WTC11 (cell line): ENCODE measurements around the gene FAF1. TPM values are rescaled to one million over a fixed set of nuclear protein-coding genes. Genes with fewer than 3 reads are reported as not detected.

Source experiments
- ATAC-seq: fragments of 200-7000 bp; cut with Tn5 transposase; 2 replicates; pipeline ENCODE4 v1.10.0; 2021; ENCODE audit warnings: mild to moderate bottlenecking, moderate library complexity
- CTCF ChIA-PET: fragments of 300-600 bp; sonication (Branson Sonifier 250); formaldehyde crosslinking; loops from one replicate; lab custom pipeline; 2021; ENCODE audit warnings: antibody characterized with exemption; lab: Charles Lee
- POLR2A ChIA-PET: fragments of 350-600 bp; sonication (Branson Sonifier 250); formaldehyde crosslinking; loops from one replicate; lab custom pipeline; 2021; ENCODE audit warnings: antibody characterized with exemption; lab: Charles Lee
- DNase-seq: peaks from one replicate; pipeline ENCODE4 v3.0.0; 2021; ENCODE audit warnings: low spot score
- H3K27ac Mint-ChIP-seq: 2 replicates; pipeline ENCODE4 v1.8.0; 2021; ENCODE audit warnings: mixed read lengths
- H3K27me3 Mint-ChIP-seq: 2 replicates; pipeline ENCODE4 v1.8.0; 2021; ENCODE audit warnings: low read depth, mild to moderate bottlenecking, moderate library complexity, mixed read lengths
- H3K36me3 Mint-ChIP-seq: 2 replicates; pipeline ENCODE4 v1.8.0; 2021; ENCODE audit warnings: mixed read lengths
- H3K4me1 Mint-ChIP-seq: 2 replicates; pipeline ENCODE4 v1.8.0; 2022; ENCODE audit warnings: mixed read lengths
- H3K4me3 Mint-ChIP-seq: 2 replicates; pipeline ENCODE4 v1.8.0; 2021; ENCODE audit warnings: mild to moderate bottlenecking, moderate library complexity, mixed read lengths
- H3K9me3 Mint-ChIP-seq: 2 replicates; pipeline ENCODE4 v1.8.0; 2021; ENCODE audit warnings: mixed read lengths
- AFF4 ChIP-seq: sonication (generic); formaldehyde crosslinking; IDR thresholded peaks from 2 replicates; pipeline ENCODE4 v1.8.1; 2023; ENCODE audit warnings: mild to moderate bottlenecking, missing genetic modification reagents, borderline replicate concordance
- ARID4B ChIP-seq: sonication (generic); formaldehyde crosslinking; IDR thresholded peaks from 2 replicates; pipeline ENCODE4 v1.8.0; 2023; ENCODE audit warnings: missing genetic modification reagents, mild to moderate bottlenecking, borderline replicate concordance
- ATF3 ChIP-seq: sonication (generic); formaldehyde crosslinking; conservative IDR thresholded peaks from 2 replicates; pipeline ENCODE4 v1.8.1; 2022; ENCODE audit warnings: mild to moderate bottlenecking, missing genetic modification reagents
- CBFB ChIP-seq: sonication (generic); formaldehyde crosslinking; IDR thresholded peaks from 2 replicates; pipeline ENCODE4 v1.8.1; 2022; ENCODE audit warnings: mild to moderate bottlenecking, low read depth, missing genetic modification reagents
- E2F1 ChIP-seq: sonication (generic); formaldehyde crosslinking; IDR thresholded peaks from 2 replicates; pipeline ENCODE4 v1.8.0; 2022; ENCODE audit warnings: mild to moderate bottlenecking, missing genetic modification reagents
- ESRRA ChIP-seq: sonication (generic); formaldehyde crosslinking; IDR thresholded peaks from 2 replicates; pipeline ENCODE4 v1.8.1; 2022; ENCODE audit warnings: mild to moderate bottlenecking, missing genetic modification reagents, borderline replicate concordance
- FOXK1 ChIP-seq: sonication (generic); formaldehyde crosslinking; IDR thresholded peaks from 2 replicates; pipeline ENCODE4 v1.8.0; 2022; ENCODE audit warnings: mild to moderate bottlenecking, moderate library complexity, missing genetic modification reagents
- JUN ChIP-seq: sonication (generic); formaldehyde crosslinking; IDR thresholded peaks from 2 replicates; pipeline ENCODE4 v1.8.0; 2023; ENCODE audit warnings: mild to moderate bottlenecking, missing genetic modification reagents
- NFE2L1 ChIP-seq: sonication (generic); formaldehyde crosslinking; IDR thresholded peaks from 2 replicates; pipeline ENCODE4 v1.8.1; 2023; ENCODE audit warnings: missing genetic modification reagents
- NFYB ChIP-seq: sonication (generic); formaldehyde crosslinking; conservative IDR thresholded peaks from 2 replicates; pipeline ENCODE4 v1.8.0; 2022; ENCODE audit warnings: low read depth, missing genetic modification reagents
- PREB ChIP-seq: sonication (generic); formaldehyde crosslinking; IDR thresholded peaks from 2 replicates; pipeline ENCODE4 v1.8.1; 2022; ENCODE audit warnings: mild to moderate bottlenecking, missing genetic modification reagents, moderate library complexity, borderline replicate concordance
- RELA ChIP-seq: sonication (generic); formaldehyde crosslinking; IDR thresholded peaks from 2 replicates; pipeline ENCODE4 v1.8.1; 2022; ENCODE audit warnings: missing genetic modification reagents, mild to moderate bottlenecking, borderline replicate concordance
- RORB ChIP-seq: fragments of 250-450 bp; sonication (Bioruptor Pico); IDR thresholded peaks from 2 replicates; pipeline ENCODE4 v1.9.0; 2021; ENCODE audit warnings: mild to moderate bottlenecking
- TEAD4 ChIP-seq: sonication (generic); formaldehyde crosslinking; IDR thresholded peaks from 2 replicates; pipeline ENCODE4 v1.8.0; 2022; ENCODE audit warnings: mild to moderate bottlenecking, missing genetic modification reagents
- ZSCAN18 ChIP-seq: fragments of 250-450 bp; sonication (Bioruptor Pico); IDR thresholded peaks from 2 replicates; pipeline ENCODE4 v2.1.2; 2022; ENCODE audit warnings: mild to moderate bottlenecking, moderate library complexity
- total RNA-seq: library from RNA; stranded (reverse); gene quantifications from 3 replicates; pipeline ENCODE4 v1.2.3, GENCODE V29; 2021

Gene FAF1
- total RNA-seq, 1 experiment from 2014 or later: 53.5 TPM

GRCh38 chr1:50693829-50694228, 266.2 kb downstream of the FAF1 start (continued):
- no peak for TF ChIP-seq AFF4 (CRISPR knock-in tag)
- TF ChIP-seq NFE2L1 (CRISPR knock-in tag): no peak
- TF ChIP-seq ATF3 (CRISPR knock-in tag): no peak
- TF ChIP-seq NFYB (CRISPR knock-in tag): no peak
- no peak for TF ChIP-seq ESRRA (CRISPR knock-in tag)

- DNase-seq (no peak), ATAC-seq (no peak)
- Mint-ChIP-seq H3K27me3 (no peaks in the 10 kb centered on the region), H3K4me3 (no peak overlapping the region), H3K27ac (no peak overlapping the region), H3K9me3 (no peaks in the 10 kb centered on the region), H3K36me3 (no peaks in the 10 kb centered on the region), H3K4me1 (peaks cover 16% of the 10 kb centered on the region)
- ChIA-PET CTCF (interaction anchor here (0.6 to 1.3 kb wide), 8 partner anchors 16 to 91 kb away, joined by 3 to 9 read pairs (median 4); no protein-coding TSS in a partner anchor), POLR2A (interaction anchor here (0.7 kb wide), 1 partner anchor 214 kb away, joined by 4 read pairs; no protein-coding TSS in a partner anchor)
- TF ChIP-seq E2F1 (CRISPR knock-in tag) (no peak), ARID4B (no peak)
These were observed 275.9 kb downstream of the FAF1 start for GRCh38 chr1:50684185-50684584.

- no peak for TF ChIP-seq RORB (CRISPR knock-in tag)
- POLR2A ChIA-PET: no interaction called here
- DNase-seq (no peak), ATAC-seq (no peak)
- Mint-ChIP-seq H3K4me3 (no peak overlapping the region), H3K4me1 (peaks cover 16% of the 10 kb centered on the region), H3K9me3 (no peaks in the 10 kb centered on the region), H3K27ac (no peak overlapping the region), H3K36me3 (no peaks in the 10 kb centered on the region), H3K27me3 (no peaks in the 10 kb centered on the region)
- CTCF ChIA-PET: no interaction called here
These were observed 278.1 kb downstream of the FAF1 start for GRCh38 chr1:50681931-50682330.

- TF ChIP-seq JUN (no peak), FOXK1 (CRISPR knock-in tag) (no peak), CBFB (CRISPR knock-in tag) (no peak), TEAD4 (CRISPR knock-in tag) (no peak), ZSCAN18 (no peak), RELA (CRISPR knock-in tag) (no peak), PREB (no peak), E2F1 (CRISPR knock-in tag) (no peak)
- no peaks in the 10 kb centered on the region for H3K36me3 Mint-ChIP-seq
- H3K4me1 Mint-ChIP-seq: peaks cover 25% of the 10 kb centered on the region
- ChIA-PET CTCF (interaction anchor here (1.3 to 1.4 kb wide), 3 partner anchors 16 to 319 kb away, joined by 3 to 4 read pairs (median 4); no protein-coding TSS in a partner anchor), POLR2A (no interaction called here)
- no peak for DNase-seq
- H3K9me3 Mint-ChIP-seq: no peaks in the 10 kb centered on the region
- H3K4me3 Mint-ChIP-seq: no peak overlapping the region
- ATAC-seq: no peak; the same call in 1 of the 2 replicates
- H3K27ac Mint-ChIP-seq: peak overlapping the region; percentile 90
- no peaks in the 10 kb centered on the region for H3K27me3 Mint-ChIP-seq
These were observed 292.2 kb downstream of the FAF1 start for GRCh38 chr1:50667710-50668356.
